ENCODE data around the gene CCDC171. TPM values are rescaled to one million over a fixed set of nuclear protein-coding genes. Genes with fewer than 3 reads are reported as not detected.

Gene CCDC171
- total RNA-seq, 1 donor from 2014 or later: 0.98 TPM

- intact Hi-C loops (cut with micrococcal nuclease): no loop called here
Measured at GRCh38 chr9:15975101-15975778, 422.4 kb downstream of the CCDC171 start.

DNA sequence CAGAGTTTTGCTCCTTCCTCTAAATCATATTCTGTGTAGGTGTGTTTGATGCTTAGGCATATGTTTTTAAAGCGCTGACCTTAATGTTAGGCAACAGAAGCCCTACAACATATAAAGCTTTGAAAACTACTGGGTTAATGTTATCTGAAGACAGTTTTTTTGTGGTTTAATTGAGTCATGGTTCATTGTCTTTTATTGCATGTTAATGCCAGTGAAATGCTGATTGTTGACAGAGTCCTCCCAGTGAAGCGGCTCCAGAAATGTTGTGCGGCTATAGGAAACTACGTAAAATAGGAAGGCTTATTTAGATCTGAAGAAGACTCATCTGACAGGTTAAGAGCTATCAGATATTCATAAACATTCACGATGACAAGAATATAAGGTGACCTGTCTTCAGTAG is 424.6 kb downstream of the CCDC171 start:
- intact Hi-C loops (cut with micrococcal nuclease): no loop called here

DNA sequence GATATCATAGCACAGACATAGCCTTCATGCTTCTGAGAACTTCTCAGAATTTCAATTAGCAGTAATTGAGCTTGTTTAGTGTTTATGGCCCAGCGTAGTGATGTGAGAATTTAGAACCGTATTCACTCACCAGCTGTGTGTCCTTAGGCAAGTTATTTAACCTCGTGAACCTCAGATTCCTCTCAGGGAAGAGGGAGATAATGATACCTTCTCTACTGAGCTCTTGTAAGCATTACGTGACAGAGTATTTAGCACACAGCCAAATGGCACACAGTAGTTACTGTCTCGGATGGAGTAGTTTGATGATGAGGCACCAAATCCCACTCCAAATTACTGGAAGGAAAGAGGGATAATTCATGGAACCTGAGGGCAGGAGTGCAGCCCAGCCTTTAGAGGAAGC is 429.3 kb downstream of the CCDC171 start:
- intact Hi-C loops (cut with micrococcal nuclease): no loop called here

GRCh38 chr9:15999422-16000339 is 446.8 kb downstream of the CCDC171 start:
- intact Hi-C loops (cut with micrococcal nuclease): no loop called here

GRCh38 chr9:16000811-16001210 is 448.0 kb downstream of the CCDC171 start:
- intact Hi-C loops (cut with micrococcal nuclease): no loop called here

GRCh38 chr9:16001856-16002255 is 449.0 kb downstream of the CCDC171 start:
- intact Hi-C loops (cut with micrococcal nuclease): no loop called here

- intact Hi-C loops (cut with micrococcal nuclease): no loop called here
Measured at GRCh38 chr9:16002816-16003215, 450.0 kb downstream of the CCDC171 start.

DNA sequence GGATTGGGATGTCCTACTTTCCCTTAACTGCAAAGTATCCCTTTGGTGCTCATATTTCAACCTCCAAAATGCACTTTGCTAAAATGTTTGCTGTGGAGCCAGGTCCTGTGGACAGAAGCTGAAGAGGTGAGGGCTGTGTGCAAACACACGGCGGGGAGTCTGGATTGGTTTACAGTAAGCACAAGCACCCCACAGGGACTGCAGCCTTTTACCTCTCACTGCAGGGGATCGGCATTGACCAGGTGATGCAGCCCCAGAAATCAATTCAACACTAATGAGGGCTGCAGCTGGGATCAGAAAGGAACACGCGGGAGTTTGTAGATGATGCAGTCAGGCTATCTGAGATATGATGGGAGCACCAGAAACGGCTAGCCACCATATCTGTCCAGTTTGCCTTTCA is 450.9 kb downstream of the CCDC171 start:
- intact Hi-C loops (cut with micrococcal nuclease): no loop called here

DNA sequence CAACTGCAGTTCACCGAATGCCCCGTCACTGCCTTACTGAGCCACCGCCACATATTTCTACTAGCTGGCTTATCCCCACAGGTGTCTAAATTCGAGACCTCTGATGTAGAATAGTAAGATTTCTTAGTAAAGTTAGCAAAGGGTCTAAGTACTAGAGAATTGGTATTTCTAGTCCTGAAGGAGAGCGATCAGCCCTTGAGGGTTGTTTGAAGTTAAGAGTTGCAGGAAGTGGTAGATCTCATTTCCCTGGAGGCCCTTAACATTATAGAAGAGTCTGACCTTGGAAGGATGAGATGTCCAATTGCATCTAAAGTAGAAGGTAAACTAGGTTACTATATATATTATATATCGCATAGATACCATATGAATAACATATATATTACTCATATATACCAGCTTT is 451.8 kb downstream of the CCDC171 start:
- intact Hi-C loops (cut with micrococcal nuclease): no loop called here

GRCh38 chr9:16010221-16010620 is 457.4 kb downstream of the CCDC171 start:
- intact Hi-C loops (cut with micrococcal nuclease): no loop called here

GRCh38 chr9:16012621-16013020 is 459.8 kb downstream of the CCDC171 start:
- intact Hi-C loops (cut with micrococcal nuclease): no loop called here

DNA sequence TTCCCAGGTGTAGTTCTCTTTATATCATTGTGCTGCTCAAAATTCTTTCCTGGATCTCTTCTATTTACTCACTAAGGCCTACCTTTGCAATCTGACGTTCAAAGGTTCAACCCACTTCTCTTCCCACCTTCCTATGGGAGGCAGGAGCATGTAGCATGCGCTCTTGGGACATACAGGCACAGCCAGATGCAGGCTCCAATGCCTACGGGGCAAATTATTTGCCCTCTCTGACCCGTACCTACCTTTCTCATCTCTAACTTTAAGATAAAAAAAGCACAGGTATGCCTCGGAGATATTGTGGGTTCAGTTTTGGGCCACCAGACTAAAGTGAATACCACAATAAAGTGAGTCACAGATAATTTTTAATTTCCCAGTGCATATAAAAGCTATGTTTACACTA is 460.5 kb downstream of the CCDC171 start:
- intact Hi-C loops (cut with micrococcal nuclease): no loop called here

GRCh38 chr9:16013826-16014225 is 461.0 kb downstream of the CCDC171 start:
- intact Hi-C loops (cut with micrococcal nuclease): no loop called here

DNA sequence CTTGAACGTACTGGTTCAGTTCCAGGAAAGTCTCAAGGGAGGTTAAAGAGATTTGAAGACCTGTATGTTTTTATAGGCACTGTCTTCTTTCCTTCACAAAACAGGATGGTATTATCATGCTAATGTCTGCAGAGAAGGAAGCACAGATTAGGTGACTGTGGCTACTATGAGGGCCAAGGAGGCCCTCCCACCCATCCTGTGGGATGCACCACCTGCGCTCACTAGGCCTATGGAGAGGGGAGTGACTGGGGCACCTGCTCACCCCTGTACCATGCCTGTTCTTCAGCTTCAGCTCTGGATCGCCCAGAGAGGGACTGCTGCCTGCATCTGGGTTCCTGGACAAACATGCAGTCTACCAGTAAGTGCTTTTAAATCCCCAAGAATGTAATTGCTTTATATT is 469.4 kb downstream of the CCDC171 start:
- intact Hi-C loops (cut with micrococcal nuclease): no loop called here

- intact Hi-C loops (cut with micrococcal nuclease): no loop called here
Measured at GRCh38 chr9:16023446-16023845, 470.6 kb downstream of the CCDC171 start.

Other genes starting within 250 kb of the CCDC171 start
- 23.4 and 23.5 TPM in 2 replicates for gene TTC39B, start 245.8 kb upstream of the CCDC171 start, total RNA-seq
- 40.2 and 42.9 TPM in 2 replicates for gene SNAPC3, start 130.2 kb upstream of the CCDC171 start, total RNA-seq
- gene PSIP1, start 42.1 kb upstream of the CCDC171 start, total RNA-seq: 117 and 127 TPM in 2 replicates